NOMO-1 (cell line): ENCODE measurements around the gene SIK3.

Experiments used
- DNase-seq, 2 experiments: peaks; one replicate each; lab custom pipeline; 2025; ENCODE audit not compliant: unreplicated experiment in 2 of 2; lab: John Stamatoyannopoulos, UW

Gene SIK3

DNA sequence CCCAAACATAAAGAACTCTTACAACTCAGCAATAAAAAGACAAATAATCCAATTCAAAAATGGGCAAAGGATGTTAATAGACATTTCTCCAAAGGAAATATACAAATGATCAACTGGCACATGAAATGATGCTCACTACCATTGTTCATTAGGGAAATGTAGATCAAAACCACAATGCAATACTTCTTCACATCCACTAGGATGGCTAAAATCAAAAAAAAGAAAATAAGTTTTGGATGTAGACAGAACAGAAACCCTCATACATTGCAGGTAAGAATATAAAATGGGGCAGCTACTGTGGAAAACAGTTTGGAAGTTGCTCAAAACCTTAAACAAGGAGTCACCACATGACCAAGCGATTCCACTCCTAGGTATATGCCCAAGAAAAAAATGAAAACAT is 16.3 kb downstream of the SIK3 start:
- no peak for DNase-seq

DNA sequence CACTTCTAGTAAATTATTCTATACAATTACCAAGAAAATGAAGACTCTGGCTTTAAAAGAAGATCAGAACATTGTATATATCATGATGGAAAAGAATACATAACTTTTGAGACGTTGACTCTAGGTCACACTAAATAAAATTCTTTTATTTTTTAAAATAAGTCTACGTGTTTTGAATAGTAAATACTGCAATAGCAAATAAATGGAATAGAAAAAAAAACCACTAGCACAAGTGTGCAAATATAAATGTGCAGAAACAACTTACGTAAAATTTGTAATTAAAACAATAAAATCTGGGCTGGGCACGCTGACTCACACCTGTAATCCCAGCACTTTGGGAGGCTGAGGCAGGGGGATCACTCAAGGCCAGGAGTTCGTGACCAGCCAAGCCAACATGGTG is 17.9 kb downstream of the SIK3 start:
- no peak for DNase-seq

DNA sequence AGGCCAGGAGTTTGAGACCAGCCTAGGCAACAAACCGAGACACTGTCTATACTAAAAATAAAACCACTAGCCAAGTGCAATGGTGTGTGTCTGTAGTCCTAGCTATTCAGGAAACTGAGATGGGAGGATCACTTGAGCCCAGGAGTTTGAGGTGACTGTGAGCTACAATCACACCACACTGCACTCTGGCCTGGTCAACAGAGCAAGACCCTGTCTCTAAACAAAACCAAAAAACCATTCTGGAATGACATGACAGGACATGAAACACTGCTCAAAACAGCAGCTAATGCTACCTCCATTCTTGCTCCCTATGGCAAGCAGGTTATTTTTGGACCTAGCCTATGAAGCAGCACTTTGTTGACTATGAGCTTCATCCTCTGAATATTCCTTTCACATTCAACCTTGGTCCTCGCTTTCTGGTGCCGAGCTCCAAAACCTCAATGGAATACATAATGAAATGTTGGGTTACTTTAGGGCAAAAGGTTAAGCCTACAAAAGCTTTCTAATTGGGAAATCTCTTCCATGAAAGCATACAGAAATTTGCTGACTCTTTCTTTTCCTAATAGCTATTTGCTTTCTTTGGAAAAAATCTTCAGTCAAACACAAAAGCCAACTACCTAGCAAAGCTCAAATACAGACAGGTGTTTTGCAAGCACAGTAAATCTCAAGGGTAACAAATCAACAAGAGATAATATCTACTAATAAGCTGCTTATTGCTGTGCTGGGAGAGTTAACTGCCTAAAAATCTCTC is 21.1 kb downstream of the SIK3 start:
- DNase-seq: no peak

DNA sequence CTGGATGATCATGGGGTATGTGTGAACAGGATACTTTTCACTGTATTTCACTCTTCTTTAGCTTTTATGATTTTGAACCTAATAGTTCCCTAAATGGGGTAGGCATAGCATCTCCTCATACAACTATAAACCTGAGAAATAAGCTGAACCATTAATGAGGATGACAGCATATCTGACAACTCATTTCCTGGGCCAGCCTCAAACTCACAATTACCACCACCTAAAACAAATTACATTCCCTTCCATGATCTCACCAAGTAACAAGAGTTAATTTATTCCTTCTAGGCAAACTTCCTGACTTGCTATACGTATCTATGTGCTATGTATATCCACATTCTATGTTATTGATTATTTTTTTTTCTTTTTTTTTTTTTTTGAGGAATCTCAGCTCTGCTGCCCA is 23.0 kb downstream of the SIK3 start:
- DNase-seq: no peak

DNA sequence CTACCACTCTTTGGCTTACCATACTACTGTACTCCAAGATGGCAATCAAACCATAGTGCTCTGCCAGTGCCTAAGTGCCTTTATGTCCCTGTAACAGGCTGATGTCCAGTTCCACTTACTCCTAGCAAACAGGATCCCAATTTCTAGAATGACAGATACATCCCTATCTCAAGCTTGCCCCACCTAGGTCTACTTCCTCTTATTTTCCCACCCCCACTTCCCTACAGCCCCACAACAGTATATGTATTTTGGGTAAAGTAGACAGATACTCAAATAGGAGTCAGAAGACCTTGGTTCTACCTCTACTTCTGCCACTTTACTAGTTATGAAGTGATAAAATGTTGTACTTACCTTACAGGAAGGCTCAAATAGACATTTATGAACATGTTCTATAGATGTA is 24.1 kb downstream of the SIK3 start:
- DNase-seq: peak; percentile 48 to 60

DNA sequence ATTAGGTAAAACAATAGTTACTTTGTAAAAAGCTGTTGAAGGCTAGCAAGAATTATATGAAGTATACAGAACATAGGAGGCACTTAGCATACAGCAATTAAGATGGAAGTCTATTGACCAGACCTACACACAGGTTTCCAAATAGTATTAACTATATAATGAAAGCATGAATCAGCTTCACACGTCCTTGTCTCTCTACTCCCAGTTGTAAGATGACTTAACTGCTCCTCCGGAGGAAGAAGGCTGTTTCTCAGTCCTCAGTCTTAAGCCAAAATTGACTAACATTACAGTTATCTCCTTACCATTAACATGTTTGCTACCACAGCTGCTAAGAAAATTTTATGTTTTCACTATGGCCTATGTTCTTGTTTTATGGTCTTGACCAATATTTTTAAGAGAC is 24.7 kb downstream of the SIK3 start:
- DNase-seq: peak in 1 of 2 experiments; percentile 23

DNA sequence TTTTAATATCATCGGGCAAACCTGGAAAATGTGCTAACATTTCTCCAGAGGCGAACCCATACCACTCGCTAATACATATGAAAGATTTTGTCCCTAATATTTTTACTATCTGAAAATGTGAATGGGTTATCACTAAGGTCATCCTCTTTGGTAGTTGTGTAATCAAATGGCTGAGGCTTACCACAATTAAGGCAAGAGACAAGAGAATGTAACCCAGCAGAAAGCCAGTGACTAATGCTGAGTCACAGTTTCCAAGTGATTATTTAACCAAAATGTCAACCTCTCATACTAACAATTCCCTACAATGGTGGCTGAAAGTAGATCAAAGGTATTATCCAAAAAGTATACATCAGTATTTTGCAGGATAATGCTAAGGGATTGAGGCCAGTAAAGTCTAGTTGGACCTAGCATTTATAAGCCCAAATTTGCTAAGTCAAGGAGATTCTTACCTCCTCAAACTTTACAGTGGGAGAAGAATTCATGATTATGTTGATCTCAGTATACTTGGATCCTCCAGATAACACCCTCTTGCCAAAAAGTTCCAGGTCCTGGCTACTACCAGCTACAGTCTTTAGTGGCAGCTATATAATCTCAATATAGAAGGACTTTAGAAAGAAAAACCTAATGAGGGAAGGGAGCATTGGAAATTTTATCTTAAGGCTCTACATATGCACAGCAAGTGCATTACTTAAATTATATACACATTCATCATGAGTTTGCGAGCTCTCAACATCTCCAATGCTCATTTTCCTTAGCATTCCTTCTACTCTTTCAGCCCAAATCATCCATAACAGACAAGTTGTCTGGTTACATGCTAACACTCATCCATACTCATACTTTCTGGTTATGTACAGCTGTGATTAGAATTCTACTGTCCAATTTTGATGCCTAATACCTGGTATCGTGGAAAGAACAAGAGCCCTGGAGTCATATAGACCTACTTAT is 25.4 kb downstream of the SIK3 start:
- peak; percentile 72 to 94 for DNase-seq

DNA sequence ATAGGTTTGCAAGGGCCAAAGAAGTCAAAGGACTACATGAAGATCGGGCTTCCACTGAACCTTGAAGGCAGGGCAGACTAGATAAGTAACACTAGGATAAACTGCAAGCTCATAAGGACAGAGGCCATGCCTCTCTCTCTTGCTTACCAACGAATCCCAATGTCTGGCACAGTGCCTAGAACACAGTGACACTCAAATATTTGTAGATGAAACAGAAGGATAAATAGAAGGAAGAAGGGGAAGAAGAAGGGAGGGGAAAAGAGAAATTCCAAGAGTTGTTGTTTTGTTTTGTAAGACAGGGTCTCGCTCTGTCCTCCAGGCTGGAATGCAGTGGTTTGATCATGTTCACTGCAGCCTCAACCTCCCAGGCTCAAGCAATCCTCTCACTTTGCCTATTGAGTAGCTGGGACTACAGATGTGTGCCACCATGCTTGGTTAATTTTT is 26.9 kb downstream of the SIK3 start:
- no peak for DNase-seq

DNA sequence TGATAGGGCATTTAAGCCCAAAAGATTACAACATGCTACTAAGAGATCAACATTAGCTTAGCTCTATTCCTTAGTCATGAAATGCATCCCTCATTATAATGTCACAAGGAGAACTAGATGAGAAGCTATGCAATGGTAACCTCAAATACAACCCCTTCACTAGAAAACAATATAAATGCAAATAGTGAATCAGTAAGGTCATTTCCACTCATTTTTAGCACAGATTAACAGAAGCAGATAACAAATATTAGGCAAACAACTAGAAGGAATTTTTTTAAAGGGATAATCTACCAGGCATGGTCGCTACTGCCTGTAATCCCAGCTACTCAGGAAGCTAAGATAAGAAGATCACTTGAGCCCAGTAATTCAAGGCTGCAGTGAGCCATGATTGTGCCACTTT is 28.2 kb downstream of the SIK3 start:
- DNase-seq: peak in 1 of 2 experiments; percentile 35

DNA sequence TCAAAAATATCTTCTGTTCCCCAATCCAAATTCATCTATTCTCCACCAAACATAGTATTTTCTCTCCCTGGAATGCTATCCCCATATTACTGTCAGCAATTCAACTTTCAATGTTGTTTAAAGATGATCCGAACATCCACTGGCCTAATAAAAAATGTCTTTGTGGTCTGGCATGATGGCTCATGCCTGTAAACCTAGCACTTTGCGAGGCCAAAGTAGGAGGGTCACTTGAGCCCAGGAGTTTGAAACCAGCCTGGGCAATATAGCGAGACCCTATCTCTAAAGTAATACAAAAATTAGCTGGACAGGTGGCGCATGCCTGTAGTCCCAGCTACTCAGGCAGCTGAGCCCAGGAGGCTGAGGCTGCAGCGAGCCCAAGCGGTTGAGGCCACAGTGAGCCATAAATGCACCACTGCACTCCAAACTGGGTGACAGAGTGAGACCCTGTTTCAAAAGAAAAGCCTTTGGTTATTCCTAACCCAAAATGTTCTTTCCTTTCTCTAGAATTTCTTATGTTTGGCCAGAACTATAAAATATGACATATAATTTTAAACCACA is 29.8 kb downstream of the SIK3 start:
- DNase-seq: no peak

DNA sequence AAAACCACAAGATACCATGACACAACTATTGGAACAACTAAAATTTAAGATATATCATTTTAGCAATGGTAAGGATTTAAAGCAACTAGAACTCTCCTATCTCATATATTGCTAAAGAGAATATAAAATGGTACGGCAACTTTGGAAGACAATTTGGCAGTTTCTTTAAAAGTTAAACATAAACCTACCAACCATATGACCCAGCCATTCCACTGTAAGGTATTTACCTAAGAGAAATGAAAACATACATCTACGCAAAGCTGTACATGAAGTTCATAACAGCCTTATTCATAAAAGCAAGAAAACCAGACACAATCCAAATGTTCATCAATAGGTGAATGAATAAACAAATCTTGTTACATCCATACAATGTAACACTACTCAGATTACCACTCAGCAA is 31.3 kb downstream of the SIK3 start:
- no peak for DNase-seq

DNA sequence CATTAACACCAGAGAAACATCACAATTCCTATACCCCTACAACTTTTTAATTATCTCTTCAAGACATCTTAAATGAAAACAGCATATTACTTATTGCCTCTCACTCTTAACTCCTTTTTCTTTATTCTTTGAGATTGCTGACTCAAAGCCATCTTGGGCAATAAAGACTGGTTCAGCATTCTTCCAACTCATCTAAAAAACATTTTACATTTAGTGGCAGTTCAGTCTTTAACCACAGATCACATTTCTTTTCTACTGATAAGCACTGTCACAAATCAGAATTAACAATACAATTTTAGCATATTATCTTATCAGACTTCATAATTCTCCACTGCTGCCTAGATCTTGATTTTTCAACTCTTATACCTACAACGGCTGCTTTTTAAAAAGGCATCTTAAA is 34.0 kb downstream of the SIK3 start:
- DNase-seq: peak in 1 of 2 experiments; percentile 11

DNA sequence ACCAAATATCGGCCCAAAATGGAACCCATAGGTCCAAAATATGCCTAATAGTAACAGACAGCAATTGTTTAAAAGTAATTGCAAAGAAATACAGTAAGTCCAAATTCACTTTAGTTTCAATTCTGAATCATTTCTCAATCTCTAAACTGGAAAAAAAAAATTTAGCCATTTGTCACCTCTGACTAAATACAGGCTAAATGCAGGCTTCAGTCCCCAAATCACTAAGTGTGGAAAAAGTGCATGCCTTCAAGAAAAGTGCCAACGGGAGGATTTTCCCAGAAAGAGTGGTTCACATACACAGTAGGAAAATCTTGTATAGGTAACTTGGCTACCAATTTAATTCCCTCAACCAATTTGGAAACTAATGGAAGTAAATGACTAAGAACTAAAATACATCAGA is 35.7 kb downstream of the SIK3 start:
- no peak for DNase-seq

DNA sequence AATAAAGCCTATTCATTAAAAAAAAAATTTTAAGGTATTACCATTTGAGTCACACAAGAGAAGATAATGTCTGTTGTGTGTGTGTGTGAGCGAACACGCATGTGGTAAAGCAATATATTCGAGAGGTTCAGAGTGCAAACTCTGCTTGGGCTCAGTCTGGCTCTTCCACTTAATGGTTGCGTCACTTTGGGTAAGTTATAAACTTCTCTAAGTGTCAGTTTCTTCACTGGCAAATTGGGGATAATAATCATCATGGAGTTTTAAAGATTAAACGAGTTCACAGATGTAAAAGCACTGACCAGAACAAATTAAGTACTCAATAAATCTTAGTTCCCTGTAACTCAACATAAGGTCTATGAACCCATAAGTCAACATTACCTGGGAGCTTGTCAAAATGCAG is 37.0 kb downstream of the SIK3 start:
- no peak for DNase-seq

DNA sequence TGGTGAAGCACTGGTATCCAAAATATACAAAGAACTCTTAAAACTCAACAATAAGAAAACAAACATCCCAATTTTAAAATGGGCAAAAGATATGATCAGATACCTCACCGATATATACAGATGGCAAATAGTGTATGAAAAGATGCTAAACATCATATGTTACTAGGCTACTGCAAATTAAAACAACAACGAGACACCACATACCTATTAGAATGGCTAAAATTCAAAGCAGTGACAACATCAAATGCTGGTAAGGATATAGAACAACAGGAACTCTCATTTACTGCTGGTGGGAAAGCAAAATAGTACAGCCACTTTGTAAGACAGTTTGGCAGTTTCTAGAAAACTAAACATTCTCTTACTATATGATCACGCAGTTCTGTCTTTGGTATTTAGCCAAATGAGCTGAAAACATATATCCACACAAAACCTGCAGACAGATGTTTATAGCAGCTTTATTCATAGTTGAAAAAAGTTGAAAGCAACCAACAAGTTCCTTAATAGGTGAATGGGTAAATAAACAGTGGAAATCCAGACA is 38.5 kb downstream of the SIK3 start:
- no peak for DNase-seq

DNA sequence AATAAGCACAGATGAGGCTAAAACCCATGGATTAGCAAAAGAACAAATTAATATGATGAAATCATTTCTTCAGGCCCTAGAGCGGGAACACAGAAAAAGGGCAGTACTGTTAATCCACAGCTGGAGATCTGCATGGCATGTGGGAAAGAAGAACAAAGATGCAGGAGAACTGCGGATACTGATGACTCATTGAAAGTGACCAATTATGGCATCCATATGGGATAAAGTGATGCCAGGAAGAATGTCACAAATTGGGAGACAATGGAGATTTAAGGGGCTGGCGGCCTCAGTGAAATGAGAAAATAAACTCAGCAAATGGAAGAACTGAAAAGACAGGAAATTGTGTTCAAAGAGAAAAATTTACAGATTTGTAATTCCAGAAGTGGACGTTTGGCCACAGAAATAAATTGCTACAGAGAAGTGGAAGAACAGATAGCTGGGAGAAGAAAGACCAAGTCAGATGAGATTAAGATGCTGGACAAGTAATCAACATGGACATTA is 39.4 kb downstream of the SIK3 start:
- DNase-seq: no peak

DNA sequence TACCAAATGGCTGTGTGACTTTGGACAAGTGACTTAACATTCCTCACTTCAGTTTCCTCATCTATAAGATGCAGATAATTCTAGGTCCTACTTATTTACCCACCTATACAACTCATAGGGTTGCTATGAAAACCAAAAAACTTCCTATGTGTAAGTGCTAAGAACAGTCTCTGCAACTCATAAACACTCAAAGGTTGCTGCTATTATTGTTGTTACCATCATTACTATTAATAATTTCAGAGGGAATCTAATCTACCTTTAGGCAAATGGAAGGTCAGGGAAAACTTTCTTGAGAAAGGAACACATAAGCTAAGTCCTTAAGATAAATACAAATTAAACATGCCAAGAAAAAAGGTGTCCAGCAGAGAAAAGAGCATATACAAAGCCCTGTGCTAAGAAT is 40.5 kb downstream of the SIK3 start:
- no peak for DNase-seq

DNA sequence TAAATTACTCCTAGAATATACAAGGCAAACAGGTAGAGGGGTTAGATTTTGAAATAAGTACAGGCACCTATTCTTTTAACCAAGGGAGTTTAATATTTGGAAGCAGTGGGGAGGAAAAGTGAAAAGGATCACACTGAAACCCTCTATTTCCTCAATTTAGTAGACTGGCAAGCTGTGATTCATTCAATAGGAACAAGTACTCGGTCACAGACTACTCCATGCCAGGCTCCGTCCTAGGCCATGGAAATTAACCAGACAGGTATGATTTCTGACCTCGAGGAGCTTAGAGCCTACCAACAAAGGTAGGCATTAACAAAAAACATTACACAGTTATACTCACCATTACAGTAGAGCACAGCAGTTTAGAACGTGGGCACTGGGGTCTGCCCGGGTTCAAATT is 40.9 kb downstream of the SIK3 start:
- no peak for DNase-seq

DNA sequence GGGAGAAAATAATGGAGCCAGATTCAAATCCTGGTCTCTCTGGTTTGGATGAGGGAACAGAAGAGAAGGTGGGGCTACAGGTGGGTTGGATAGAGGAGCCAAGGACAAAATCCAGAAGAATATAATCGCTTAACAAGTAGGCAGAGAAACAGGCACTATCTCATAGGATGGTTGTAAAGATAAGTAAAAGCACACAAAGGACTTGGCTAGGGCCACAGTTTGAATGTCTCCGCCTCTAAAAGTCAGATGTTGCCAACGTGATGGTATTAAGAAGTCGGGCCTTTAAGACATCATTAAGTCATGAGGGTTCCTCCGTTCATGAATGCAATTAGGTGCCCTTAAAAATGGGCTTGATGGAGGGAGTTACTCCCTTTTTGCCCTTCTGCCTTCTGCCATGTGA is 42.8 kb downstream of the SIK3 start:
- no peak for DNase-seq

DNA sequence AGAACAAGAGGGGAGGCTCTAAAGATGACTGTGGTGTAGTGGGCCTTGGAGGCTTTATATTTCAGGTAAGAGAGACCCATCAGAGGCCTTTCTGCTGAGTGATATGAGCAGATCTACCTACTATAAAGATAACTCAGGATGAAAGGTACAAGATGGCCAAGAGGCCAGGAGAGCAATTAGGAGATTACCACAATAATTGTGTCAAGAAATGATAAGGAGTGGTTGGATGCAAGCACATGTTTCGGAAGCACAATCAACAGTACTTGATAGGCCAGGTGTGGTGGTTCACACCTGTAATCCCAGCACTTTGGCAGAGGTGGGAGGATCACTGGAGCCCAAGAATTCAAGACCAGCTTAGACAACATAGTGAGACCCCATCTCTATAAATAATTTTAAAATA is 43.8 kb downstream of the SIK3 start:
- DNase-seq: no peak
